Stimulated activated naive CD8-positive, alpha-beta T cell treated with anti-CD3 and anti-CD28 coated beads, Interleukin-15, Interleukin-2, amounts not matched to agents 100 ng/mL and 50 ng/mL, for 24 hours (primary cell): Measurements from ENCODE around the gene FHAD1.

ENCODE experiments used
- H3K27ac Mint-ChIP-seq: one replicate; pipeline ENCODE4 v1.8.0; 2021; ENCODE audit warnings: mild to moderate bottlenecking, mixed read lengths
- H3K27me3 Mint-ChIP-seq: one replicate; pipeline ENCODE4 v1.8.0; 2021; ENCODE audit warnings: mixed read lengths
- H3K36me3 Mint-ChIP-seq: one replicate; pipeline ENCODE4 v1.8.0; 2021; ENCODE audit warnings: low read depth, mixed read lengths
- H3K4me1 Mint-ChIP-seq: one replicate; pipeline ENCODE4 v1.8.0; 2021; ENCODE audit warnings: low read depth, mixed read lengths
- H3K4me3 Mint-ChIP-seq: one replicate; pipeline ENCODE4 v1.8.0; 2021; ENCODE audit warnings: mild to moderate bottlenecking, mixed read lengths
- H3K9me3 Mint-ChIP-seq: one replicate; pipeline ENCODE4 v1.8.0; 2021; ENCODE audit warnings: mixed read lengths

Gene FHAD1

GRCh38 chr1:15246960-15247614, at the start of gene FHAD1:
TSS of gene FHAD1 (plus strand) at chr1:15247223. CDS start at chr1:15251785, 4,562 bp downstream.
- peaks cover 11% of the 10 kb centered on the region for H3K36me3 Mint-ChIP-seq
- H3K27ac Mint-ChIP-seq = peak within 1 kb of the TSS; percentile 19
- peaks cover 62% of the 10 kb centered on the region for H3K27me3 Mint-ChIP-seq
- no peaks in the 10 kb centered on the region for H3K9me3 Mint-ChIP-seq
- H3K4me1 Mint-ChIP-seq = peaks cover 63% of the 10 kb centered on the region
- peak within 1 kb of the TSS; percentile 71 for H3K4me3 Mint-ChIP-seq

GRCh38 chr1:15197591-15198447, 49.2 kb upstream of the FHAD1 start:
- H3K27me3 Mint-ChIP-seq = no peaks in the 10 kb centered on the region
- no peaks in the 10 kb centered on the region for H3K36me3 Mint-ChIP-seq
- H3K27ac Mint-ChIP-seq = no peak overlapping the region
- no peaks in the 10 kb centered on the region for H3K4me1 Mint-ChIP-seq
- H3K4me3 Mint-ChIP-seq = no peak overlapping the region
- no peaks in the 10 kb centered on the region for H3K9me3 Mint-ChIP-seq

GRCh38 chr1:15198684-15199083, 48.3 kb upstream of the FHAD1 start:
- H3K4me3 Mint-ChIP-seq = no peak overlapping the region
- no peak overlapping the region for H3K27ac Mint-ChIP-seq
- H3K36me3 Mint-ChIP-seq = no peaks in the 10 kb centered on the region
- H3K27me3 Mint-ChIP-seq = no peaks in the 10 kb centered on the region
- no peaks in the 10 kb centered on the region for H3K4me1 Mint-ChIP-seq
- H3K9me3 Mint-ChIP-seq = no peaks in the 10 kb centered on the region

GRCh38 chr1:15201221-15201620, 45.8 kb upstream of the FHAD1 start:
- H3K4me3 Mint-ChIP-seq = no peak overlapping the region
- H3K36me3 Mint-ChIP-seq = no peaks in the 10 kb centered on the region
- no peaks in the 10 kb centered on the region for H3K9me3 Mint-ChIP-seq
- H3K27me3 Mint-ChIP-seq = no peaks in the 10 kb centered on the region
- H3K4me1 Mint-ChIP-seq = no peaks in the 10 kb centered on the region
- no peak overlapping the region for H3K27ac Mint-ChIP-seq

GRCh38 chr1:15201849-15202551, 45.0 kb upstream of the FHAD1 start:
- Mint-ChIP-seq H3K27ac (no peak overlapping the region), H3K4me1 (no peaks in the 10 kb centered on the region), H3K4me3 (no peak overlapping the region), H3K36me3 (no peaks in the 10 kb centered on the region), H3K9me3 (no peaks in the 10 kb centered on the region), H3K27me3 (peaks cover 3% of the 10 kb centered on the region)

- Mint-ChIP-seq H3K36me3 (no peaks in the 10 kb centered on the region), H3K9me3 (no peaks in the 10 kb centered on the region), H3K27me3 (peaks cover 7% of the 10 kb centered on the region), H3K4me1 (no peaks in the 10 kb centered on the region), H3K27ac (no peak overlapping the region), H3K4me3 (no peak overlapping the region)
These were observed 42.1 kb upstream of the FHAD1 start for GRCh38 chr1:15204931-15205330.

GRCh38 chr1:15205586-15206346, 41.3 kb upstream of the FHAD1 start:
- Mint-ChIP-seq H3K27me3 (peaks cover 7% of the 10 kb centered on the region), H3K4me1 (no peaks in the 10 kb centered on the region), H3K36me3 (no peaks in the 10 kb centered on the region), H3K4me3 (no peak overlapping the region), H3K27ac (no peak overlapping the region), H3K9me3 (no peaks in the 10 kb centered on the region)

GRCh38 chr1:15206418-15207030, 40.5 kb upstream of the FHAD1 start:
- H3K4me1 Mint-ChIP-seq = no peaks in the 10 kb centered on the region
- no peak overlapping the region for H3K4me3 Mint-ChIP-seq
- no peaks in the 10 kb centered on the region for H3K36me3 Mint-ChIP-seq
- H3K27ac Mint-ChIP-seq = no peak overlapping the region
- no peaks in the 10 kb centered on the region for H3K9me3 Mint-ChIP-seq
- H3K27me3 Mint-ChIP-seq = peaks cover 12% of the 10 kb centered on the region

- H3K9me3 Mint-ChIP-seq = no peaks in the 10 kb centered on the region
- no peaks in the 10 kb centered on the region for H3K36me3 Mint-ChIP-seq
- no peak overlapping the region for H3K4me3 Mint-ChIP-seq
- H3K27me3 Mint-ChIP-seq = peaks cover 12% of the 10 kb centered on the region
- no peak overlapping the region for H3K27ac Mint-ChIP-seq
- no peaks in the 10 kb centered on the region for H3K4me1 Mint-ChIP-seq
These were observed 39.8 kb upstream of the FHAD1 start for GRCh38 chr1:15207031-15207828.

GRCh38 chr1:15207829-15208429, 39.1 kb upstream of the FHAD1 start:
- Mint-ChIP-seq H3K36me3 (no peaks in the 10 kb centered on the region), H3K27ac (no peak overlapping the region), H3K27me3 (peaks cover 12% of the 10 kb centered on the region), H3K4me1 (no peaks in the 10 kb centered on the region), H3K9me3 (no peaks in the 10 kb centered on the region), H3K4me3 (no peak overlapping the region)

- peaks cover 12% of the 10 kb centered on the region for H3K27me3 Mint-ChIP-seq
- no peak overlapping the region for H3K4me3 Mint-ChIP-seq
- no peak overlapping the region for H3K27ac Mint-ChIP-seq
- H3K4me1 Mint-ChIP-seq = no peaks in the 10 kb centered on the region
- H3K36me3 Mint-ChIP-seq = no peaks in the 10 kb centered on the region
- H3K9me3 Mint-ChIP-seq = no peaks in the 10 kb centered on the region
These were observed 36.2 kb upstream of the FHAD1 start for GRCh38 chr1:15210651-15211375.

GRCh38 chr1:15211424-15211823, 35.6 kb upstream of the FHAD1 start:
- Mint-ChIP-seq H3K27ac (no peak overlapping the region), H3K36me3 (no peaks in the 10 kb centered on the region), H3K4me1 (no peaks in the 10 kb centered on the region), H3K4me3 (no peak overlapping the region), H3K27me3 (peaks cover 12% of the 10 kb centered on the region), H3K9me3 (no peaks in the 10 kb centered on the region)
